Uterus (tissue), 4 donors: ENCODE data around the gene PM20D2. TPM values are rescaled to one million over a fixed set of nuclear protein-coding genes. Genes with fewer than 3 reads are reported as not detected.

Experiments
- DNase-seq, 2 donors: peaks; one replicate each; pipeline ENCODE4 v3.0.0-alpha.2; 2019 to 2020
- H3K27ac ChIP-seq, 2 donors: fragments of 200-600 bp; sonication (generic); 1 replicate in 1 of 2; 2 replicates in 1 of 2; pipeline ENCODE4 v1.5.1; 2016 to 2018
- H3K27me3 ChIP-seq, 2 donors: fragments of 200-600 bp; sonication (generic); one replicate each; pipeline ENCODE4 v1.5.1; 2018 to 2019; ENCODE audit warnings: control low read depth in 1 of 2
- H3K36me3 ChIP-seq, 2 donors: fragments of 200-600 bp; sonication (generic); one replicate each; pipeline ENCODE4 v1.5.1; 2019; ENCODE audit warnings: control low read depth in 1 of 2
- H3K4me1 ChIP-seq, 2 donors: fragments of 200-600 bp; sonication (generic); one replicate each; pipeline ENCODE4 v1.5.1; 2018 to 2019; ENCODE audit warnings: control low read depth in 1 of 2
- H3K4me3 ChIP-seq, 2 donors: fragments of 200-600 bp; sonication (generic); 1 replicate in 1 of 2; 2 replicates in 1 of 2; pipeline ENCODE4 v1.5.1; 2018 to 2019; ENCODE audit warnings: mild to moderate bottlenecking in 1 of 2
- H3K9me3 ChIP-seq, 2 donors: fragments of 200-600 bp; sonication (generic); one replicate each; pipeline ENCODE4 v1.5.1; 2019; ENCODE audit warnings: control low read depth in 1 of 2
- CTCF ChIP-seq, 4 experiments: fragments of 200-600 bp in 2 of 4; fragments of 450-650 bp in 2 of 4; sonication (generic) in 2 of 4; IDR thresholded peaks; one replicate each; pipeline ENCODE4 v1.5.1; 2016 to 2019; ENCODE audit warnings: antibody characterized with exemption in 4 of 4, mild to moderate bottlenecking in 2 of 4, moderate library complexity in 1 of 4
- POLR2A ChIP-seq, 2 donors: fragments of 450-650 bp; IDR thresholded peaks; one replicate each; pipeline ENCODE4 v1.6.1; 2016; ENCODE audit warnings: antibody characterized with exemption in 2 of 2, mild to moderate bottlenecking in 1 of 2, moderate library complexity in 1 of 2
- intact Hi-C: fragments of 100-400 bp; cut with DNase I; formaldehyde crosslinking; loops from one replicate; pipeline ENCODE4 v1.15.1; 2023; ENCODE audit warnings: low total_unique reads
- total RNA-seq, 4 donors: library from RNA; depleted of rRNA in 3 of 4; stranded (reverse); fragments of >200 nt in 3 of 4; gene quantifications; one replicate each; pipeline versions ENCODE4 v1.1.0 to v1.2.4, GENCODE V29; 2014 to 2023
- donor health status: DM: yes; HTN: yes; CAD: no.

The PM20D2 gene
- total RNA-seq, 4 donors from 2014 or later: 5.6 to 50.3 (median 16.0) TPM

GRCh38 chr6:89209457-89209856 is 63.6 kb downstream of the PM20D2 start:
- H3K4me1 ChIP-seq: no peaks in the 10 kb centered on the region
- intact Hi-C loops: no loop called here
- no peaks in the 10 kb centered on the region for H3K9me3 ChIP-seq
- H3K36me3 ChIP-seq: no peaks in the 10 kb centered on the region
- DNase-seq: no peak
- H3K27me3 ChIP-seq: no peaks in the 10 kb centered on the region
- H3K27ac ChIP-seq: no peak overlapping the region
- no peak overlapping the region for H3K4me3 ChIP-seq
- no peak for TF ChIP-seq CTCF (IDR thresholded peaks at IDR 0.05)
- TF ChIP-seq POLR2A (IDR thresholded peaks at IDR 0.05): no peak

GRCh38 chr6:89212472-89212871 is 66.6 kb downstream of the PM20D2 start:
- Histone ChIP-seq H3K4me3 (no peak overlapping the region), H3K4me1 (no peaks in the 10 kb centered on the region), H3K36me3 (no peaks in the 10 kb centered on the region), H3K9me3 (no peaks in the 10 kb centered on the region), H3K27ac (no peak overlapping the region), H3K27me3 (no peaks in the 10 kb centered on the region)
- no peak for DNase-seq
- TF ChIP-seq POLR2A (IDR thresholded peaks at IDR 0.05): no peak
- TF ChIP-seq CTCF (IDR thresholded peaks at IDR 0.05): no peak
- intact Hi-C loops: no loop called here

- no peaks in the 10 kb centered on the region for H3K4me1 ChIP-seq
- no peak overlapping the region for H3K27ac ChIP-seq
- no peaks in the 10 kb centered on the region for H3K36me3 ChIP-seq
- intact Hi-C loops: no loop called here
- H3K27me3 ChIP-seq: no peaks in the 10 kb centered on the region
- no peak for DNase-seq
- H3K4me3 ChIP-seq: no peak overlapping the region
- no peaks in the 10 kb centered on the region for H3K9me3 ChIP-seq
- TF ChIP-seq POLR2A (IDR thresholded peaks at IDR 0.05) (no peak), CTCF (IDR thresholded peaks at IDR 0.05) (no peak)
Measured at GRCh38 chr6:89214197-89214596, 68.3 kb downstream of the PM20D2 start.

Other genes starting within 250 kb of the PM20D2 start
- gene RNGTT, start 182.4 kb upstream of the PM20D2 start, total RNA-seq: 10 to 100 TPM in 3 of 4 donors, 1 to 10 TPM in 1; 7.4 to 45.7 (median 16.1) TPM
- 100 to 1,000 TPM; 114 to 340 (median 203) TPM for gene PNRC1, start 65.3 kb upstream of the PM20D2 start, total RNA-seq
- 10 to 100 TPM in 1 of 4 donors, 1 to 10 TPM in 1, not detected in 2; 2.8 to 12.7 TPM for gene SRSF12, start 28.0 kb upstream of the PM20D2 start, total RNA-seq
- under 1 TPM in 1 of 4 donors, not detected in 3; 0.69 TPM for gene GABRR1, start 71.3 kb downstream of the PM20D2 start, total RNA-seq
- 1 to 10 TPM in 1 of 4 donors, under 1 TPM in 2, not detected in 1; 0.26 to 1.7 (median 0.95) TPM for gene GABRR2, start 169.2 kb downstream of the PM20D2 start, total RNA-seq
- gene UBE2J1, start 206.7 kb downstream of the PM20D2 start, total RNA-seq: 10 to 100 TPM; 13.1 to 55.2 (median 41.0) TPM